Astrocyte of the spinal cord (primary cell): ENCODE data around the gene ARHGEF26.

Experiments
- DNase-seq: peaks from one replicate; pipeline ENCODE4 v3.0.0; 2011; ENCODE audit warnings: low read depth, low spot score
- H3K4me3 ChIP-seq: 2 replicates; pipeline ENCODE4 v1.5.1; 2011; ENCODE audit warnings: low read depth, mild to moderate bottlenecking, low read length, moderate library complexity
- CTCF ChIP-seq: IDR thresholded peaks from 2 replicates; pipeline ENCODE4 v1.5.1; 2012; ENCODE audit warnings: low read depth, mild to moderate bottlenecking, low read length, inconsistent platforms
- in situ Hi-C: cut with HindIII; loops from 2 replicates; pipeline ENCODE4 v1.10.0; 2017; ENCODE audit warnings: low sequenced_read_pairs

The ARHGEF26 gene

DNA sequence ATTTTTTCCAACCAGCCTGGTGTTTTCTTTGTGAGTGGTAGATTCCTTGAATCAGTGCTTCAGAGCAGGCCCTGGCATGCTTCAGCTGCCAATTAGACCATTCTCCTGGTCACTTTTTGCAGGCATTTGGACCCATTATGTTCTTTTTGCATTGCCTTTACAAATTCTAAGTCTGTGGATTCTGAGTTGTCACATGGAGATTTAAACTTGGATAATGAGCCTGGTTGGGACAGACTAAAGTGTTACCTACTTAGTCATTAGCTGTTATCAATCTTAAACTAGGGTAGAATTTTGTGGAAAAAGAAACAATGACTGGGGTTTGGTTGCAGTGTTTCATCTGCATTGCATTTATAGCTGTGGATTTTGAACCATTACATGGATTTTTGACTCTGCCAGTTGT lies 40.6 kb downstream of the ARHGEF26 start:
- DNase-seq: no peak

DNA sequence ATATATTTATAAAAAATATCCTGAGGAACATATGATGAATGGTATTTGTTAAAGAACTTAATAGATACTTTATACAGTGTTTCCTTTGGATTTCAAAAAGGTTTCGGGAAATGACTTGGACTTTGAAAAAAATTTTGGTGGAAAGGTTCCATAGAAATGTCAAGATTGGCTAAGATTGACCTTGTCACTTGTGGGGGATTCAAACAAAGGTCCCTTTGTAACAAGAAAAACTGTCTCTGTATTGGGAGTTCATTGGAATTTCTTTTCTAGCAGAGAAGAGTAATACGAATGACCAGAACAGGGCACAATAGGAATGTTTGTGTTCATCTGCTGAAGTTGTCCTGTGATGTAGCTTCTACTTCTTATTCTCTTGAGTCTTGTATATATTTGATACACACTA lies 43.2 kb downstream of the ARHGEF26 start:
- DNase-seq: no peak
- no peak for TF ChIP-seq CTCF
- H3K4me3 ChIP-seq: no peak overlapping the region
- in situ Hi-C loops: no loop called here

More for the DNA sequence above, 40.6 kb downstream of the ARHGEF26 start:
- in situ Hi-C loops: no loop called here
- no peak for TF ChIP-seq CTCF
- no peak overlapping the region for H3K4me3 ChIP-seq

- no peak for TF ChIP-seq CTCF
- no peak for DNase-seq
- H3K4me3 ChIP-seq: no peak overlapping the region
- in situ Hi-C loops: no loop called here
These were observed 48.0 kb downstream of the ARHGEF26 start for GRCh38 chr3:154168998-154169795.

GRCh38 chr3:154169796-154170110 lies 48.6 kb downstream of the ARHGEF26 start:
- no peak overlapping the region for H3K4me3 ChIP-seq
- no peak for TF ChIP-seq CTCF
- in situ Hi-C loops: no loop called here
- DNase-seq: no peak

GRCh38 chr3:154170300-154170699 lies 49.1 kb downstream of the ARHGEF26 start:
- DNase-seq: no peak
- in situ Hi-C loops: no loop called here
- no peak overlapping the region for H3K4me3 ChIP-seq
- no peak for TF ChIP-seq CTCF

GRCh38 chr3:154175041-154175440 lies 53.9 kb downstream of the ARHGEF26 start:
- TF ChIP-seq CTCF: no peak
- DNase-seq: no peak
- in situ Hi-C loops: no loop called here
- H3K4me3 ChIP-seq: no peak overlapping the region
